ENCODE results near the gene SLC22A9.

SLC22A9 gene

GRCh38 chr11:63445118-63445517, 75.5 kb downstream of the SLC22A9 start:
- DNase-seq, result no peak

- DNase-seq, result no peak
Measured at GRCh38 chr11:63445720-63446119, 76.1 kb downstream of the SLC22A9 start.

- no peak for DNase-seq
Measured at GRCh38 chr11:63448646-63449045, 79.1 kb downstream of the SLC22A9 start.

- DNase-seq, result no peak
Measured at GRCh38 chr11:63459586-63459985, 90.0 kb downstream of the SLC22A9 start.

Measured in CD4-positive, alpha-beta T cell treated with Interleukin-4 for 1 hour (primary cell).